HEK293 (cell line): ENCODE data around the gene DST.

Experiments used
- CTCF ChIA-PET: fragments of 350-600 bp; formaldehyde crosslinking; extraction: SDS; loops from one replicate; lab custom pipeline; 2021; ENCODE audit warnings: antibody characterized with exemption; lab: Yijun Ruan, JAX
- POLR2A ChIA-PET: fragments of 300-600 bp; formaldehyde crosslinking; extraction: SDS; loops from one replicate; lab custom pipeline; 2020; ENCODE audit warnings: antibody characterized with exemption, inconsistent platforms; lab: Yijun Ruan, JAX
- H3K27ac ChIP-seq: fragments of 200-500 bp; sonication (Bioruptor generic); 2 replicates; pipeline ENCODE4 v1.5.1; 2014; ENCODE audit warnings: low read depth, low read length, control low read depth, inconsistent platforms; ENCODE audit errors: extremely low read depth
- H3K36me3 ChIP-seq, 2 experiments: fragments of 200-500 bp in 1 of 2; sonication (Bioruptor generic) in 1 of 2; 1 replicate in 1 of 2; 2 replicates in 1 of 2; pipeline ENCODE4 v1.5.1; 2014 to 2017; ENCODE audit warnings: inconsistent platforms in 2 of 2, low read length in 2 of 2; ENCODE audit not compliant: control insufficient read depth in 2 of 2, insufficient read depth in 1 of 2
- H3K4me1 ChIP-seq: fragments of 200-500 bp; sonication (Bioruptor generic); 2 replicates; pipeline ENCODE4 v1.5.1; 2014; ENCODE audit warnings: mild to moderate bottlenecking, low read length, inconsistent platforms; ENCODE audit not compliant: control insufficient read depth, insufficient read depth
- H3K4me3 ChIP-seq: 2 replicates; pipeline ENCODE4 v1.5.1; 2011; ENCODE audit warnings: low read depth, mild to moderate bottlenecking, control low read depth, low read length, moderate library complexity
- H3K9me3 ChIP-seq: fragments of 200-500 bp; sonication (Bioruptor generic); 2 replicates; pipeline ENCODE4 v1.5.1; 2014; ENCODE audit warnings: low read depth, low read length, inconsistent platforms; ENCODE audit not compliant: control insufficient read depth, insufficient read depth
- PATZ1 ChIP-seq: fragments of 450-650 bp; formaldehyde crosslinking; IDR thresholded peaks from 2 replicates; pipeline ENCODE4 v1.5.1; 2016; ENCODE audit warnings: missing biosample characterization, missing genetic modification characterization
- REST ChIP-seq: fragments of 450-650 bp; formaldehyde crosslinking; IDR thresholded peaks from 2 replicates; pipeline ENCODE4 v1.5.1; 2016; ENCODE audit warnings: missing biosample characterization, missing genetic modification characterization
- SCRT1 ChIP-seq: fragments of 450-650 bp; formaldehyde crosslinking; IDR thresholded peaks from 2 replicates; pipeline ENCODE4 v1.5.1; 2016; ENCODE audit warnings: missing biosample characterization, missing genetic modification characterization, borderline replicate concordance
- SETDB1 ChIP-seq: IDR thresholded peaks from one replicate; pipeline ENCODE4 v1.6.1; 2017; ENCODE audit warnings: mild to moderate bottlenecking, low read length, moderate library complexity, mixed read lengths; ENCODE audit not compliant: insufficient read length
- ZNF112 ChIP-seq: fragments of 450-650 bp; formaldehyde crosslinking; IDR thresholded peaks from 2 replicates; pipeline ENCODE4 v1.5.0; 2017; ENCODE audit warnings: missing biosample characterization, missing genetic modification characterization
- ZNF146 ChIP-seq: fragments of 450-650 bp; formaldehyde crosslinking; IDR thresholded peaks from 2 replicates; pipeline ENCODE4 v1.5.1; 2016; ENCODE audit warnings: missing biosample characterization, missing genetic modification characterization
- ZNF174 ChIP-seq: fragments of 450-650 bp; formaldehyde crosslinking; IDR thresholded peaks from 2 replicates; pipeline ENCODE4 v1.5.0; 2017; ENCODE audit warnings: missing biosample characterization, mild to moderate bottlenecking, missing genetic modification characterization
- ZNF23 ChIP-seq: fragments of 450-650 bp; formaldehyde crosslinking; IDR thresholded peaks from 2 replicates; pipeline ENCODE4 v1.5.1; 2016; ENCODE audit warnings: missing biosample characterization, missing genetic modification characterization, borderline replicate concordance
- ZNF248 ChIP-seq: fragments of 450-650 bp; formaldehyde crosslinking; IDR thresholded peaks from 2 replicates; pipeline ENCODE4 v1.5.1; 2017; ENCODE audit warnings: missing biosample characterization, missing genetic modification characterization
- ZNF394 ChIP-seq: fragments of 450-650 bp; formaldehyde crosslinking; IDR thresholded peaks from 2 replicates; pipeline ENCODE4 v1.5.1; 2016; ENCODE audit warnings: missing biosample characterization, missing genetic modification characterization, mild to moderate bottlenecking, moderate library complexity, borderline replicate concordance
- ZNF514 ChIP-seq: fragments of 450-650 bp; formaldehyde crosslinking; IDR thresholded peaks from 2 replicates; pipeline ENCODE4 v1.5.1; 2016; ENCODE audit warnings: missing biosample characterization, missing genetic modification characterization
- ZNF629 ChIP-seq: fragments of 450-650 bp; formaldehyde crosslinking; IDR thresholded peaks from 2 replicates; pipeline ENCODE4 v1.5.1; 2017; ENCODE audit warnings: missing biosample characterization, missing genetic modification characterization
- ZNF658 ChIP-seq: fragments of 450-650 bp; formaldehyde crosslinking; IDR thresholded peaks from 2 replicates; pipeline ENCODE4; 2016; ENCODE audit warnings: missing biosample characterization, missing genetic modification characterization
- ZNF677 ChIP-seq: fragments of 450-650 bp; IDR thresholded peaks from 2 replicates; pipeline ENCODE4 v1.5.0; 2018; ENCODE audit warnings: missing biosample characterization, mild to moderate bottlenecking, missing genetic modification characterization, moderate library complexity
- ZNF701 ChIP-seq: fragments of 450-650 bp; formaldehyde crosslinking; IDR thresholded peaks from 2 replicates; pipeline ENCODE4 v1.5.1; 2016; ENCODE audit warnings: missing biosample characterization, missing genetic modification characterization
- ZSCAN23 ChIP-seq: fragments of 450-650 bp; formaldehyde crosslinking; IDR thresholded peaks from 2 replicates; pipeline ENCODE4 v1.5.1; 2016; ENCODE audit warnings: missing biosample characterization, missing genetic modification characterization
- TF ChIP-seq, protein P1 (sequence below): fragments of 450-650 bp; formaldehyde crosslinking; IDR thresholded peaks from 2 replicates; pipeline ENCODE4 v1.5.1; 2016; ENCODE audit warnings: missing biosample characterization, missing genetic modification characterization
- TF ChIP-seq, protein P2 (sequence below): fragments of 450-650 bp; formaldehyde crosslinking; IDR thresholded peaks from 2 replicates; pipeline ENCODE4 v1.5.1; 2017; ENCODE audit warnings: missing biosample characterization, missing genetic modification characterization

The DST gene

DNA sequence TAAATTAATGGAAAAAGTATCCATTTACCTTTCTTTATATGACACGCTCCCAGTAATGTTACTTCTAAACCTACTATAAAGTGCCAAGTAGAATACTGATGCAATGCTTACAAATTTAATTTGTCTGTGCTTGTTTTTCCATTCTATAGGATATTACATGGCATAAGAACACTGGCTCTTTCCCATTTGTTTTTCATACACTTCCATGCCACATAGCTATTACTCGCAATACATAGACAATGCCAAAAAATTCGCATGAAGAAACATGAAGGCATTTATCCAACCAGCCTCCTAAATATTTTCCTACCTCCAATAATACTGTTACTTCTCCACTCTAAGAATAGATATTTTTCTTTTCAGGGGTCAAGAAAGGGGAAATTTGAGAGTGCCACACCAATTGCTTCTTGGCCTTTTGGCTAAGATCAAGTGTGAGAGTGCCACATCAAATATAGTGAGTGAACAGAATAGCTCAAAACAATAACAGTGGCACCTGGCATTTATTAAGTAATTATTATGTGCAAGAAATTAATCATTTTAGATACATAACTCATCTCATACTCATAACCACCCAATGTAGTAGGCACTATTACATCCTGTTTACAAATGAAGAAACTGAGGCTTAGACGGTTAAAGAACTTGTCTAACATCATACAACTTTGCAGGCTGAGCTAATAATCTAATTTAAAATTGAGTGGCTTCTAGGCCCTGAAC is 845 bp upstream of the DST start (continued):
- TF ChIP-seq REST (tag by site-specific recombination) (no peak), ZNF23 (tag by site-specific recombination) (no peak), ZNF146 (tag by site-specific recombination) (no peak), SCRT1 (tag by site-specific recombination) (no peak)
- TF ChIP-seq, all 188 proteins: peak for 0

GRCh38 chr6:56640374-56640773 is 2.3 kb downstream of the DST start:
- Histone ChIP-seq H3K4me3 (no peak overlapping the region), H3K9me3 (no peaks in the 10 kb centered on the region), H3K27ac (no peak overlapping the region), H3K4me1 (no peaks in the 10 kb centered on the region), H3K36me3 (peaks cover 12 to 34% of the 10 kb centered on the region in 2 experiments; a peak in 2 of 3 replicates)
- POLR2A ChIA-PET = no interaction called here
- TF ChIP-seq REST (tag by site-specific recombination) (no peak), ZNF677 (tag by site-specific recombination) (no peak), ZNF174 (tag by site-specific recombination) (no peak), ZNF701 (tag by site-specific recombination) (no peak), SETDB1 (no peak), ZNF629 (tag by site-specific recombination) (no peak), ZNF248 (tag by site-specific recombination) (no peak), ZNF658 (tag by site-specific recombination) (no peak), ZNF394 (no peak), ZNF112 (tag by site-specific recombination) (no peak), ZSCAN23 (tag by site-specific recombination) (no peak), PATZ1 (tag by site-specific recombination) (no peak), ZNF514 (no peak)
- TF ChIP-seq, protein P1, sequence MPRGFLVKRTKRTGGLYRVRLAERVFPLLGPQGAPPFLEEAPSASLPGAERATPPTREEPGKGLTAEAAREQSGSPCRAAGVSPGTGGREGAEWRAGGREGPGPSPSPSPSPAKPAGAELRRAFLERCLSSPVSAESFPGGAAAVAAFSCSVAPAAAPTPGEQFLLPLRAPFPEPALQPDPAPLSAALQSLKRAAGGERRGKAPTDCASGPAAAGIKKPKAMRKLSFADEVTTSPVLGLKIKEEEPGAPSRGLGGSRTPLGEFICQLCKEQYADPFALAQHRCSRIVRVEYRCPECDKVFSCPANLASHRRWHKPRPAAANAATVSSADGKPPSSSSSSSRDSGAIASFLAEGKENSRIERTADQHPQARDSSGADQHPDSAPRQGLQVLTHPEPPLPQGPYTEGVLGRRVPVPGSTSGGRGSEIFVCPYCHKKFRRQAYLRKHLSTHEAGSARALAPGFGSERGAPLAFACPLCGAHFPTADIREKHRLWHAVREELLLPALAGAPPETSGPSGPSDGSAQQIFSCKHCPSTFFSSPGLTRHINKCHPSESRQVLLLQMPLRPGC (tag by site-specific recombination) = no peak
- TF ChIP-seq, protein P2, sequence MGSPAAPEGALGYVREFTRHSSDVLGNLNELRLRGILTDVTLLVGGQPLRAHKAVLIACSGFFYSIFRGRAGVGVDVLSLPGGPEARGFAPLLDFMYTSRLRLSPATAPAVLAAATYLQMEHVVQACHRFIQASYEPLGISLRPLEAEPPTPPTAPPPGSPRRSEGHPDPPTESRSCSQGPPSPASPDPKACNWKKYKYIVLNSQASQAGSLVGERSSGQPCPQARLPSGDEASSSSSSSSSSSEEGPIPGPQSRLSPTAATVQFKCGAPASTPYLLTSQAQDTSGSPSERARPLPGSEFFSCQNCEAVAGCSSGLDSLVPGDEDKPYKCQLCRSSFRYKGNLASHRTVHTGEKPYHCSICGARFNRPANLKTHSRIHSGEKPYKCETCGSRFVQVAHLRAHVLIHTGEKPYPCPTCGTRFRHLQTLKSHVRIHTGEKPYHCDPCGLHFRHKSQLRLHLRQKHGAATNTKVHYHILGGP (tag by site-specific recombination) = no peak
- TF ChIP-seq, all 188 proteins: peak for 0
- CTCF ChIA-PET = interaction anchor here (0.6 to 7.4 kb wide), 9 partner anchors 24 to 384 kb away, joined by 3 to 87 read pairs (median 5); no protein-coding TSS in a partner anchor
